Measurements from ENCODE around the gene HLCS. TPM values are rescaled to one million over a fixed set of nuclear protein-coding genes. Genes with fewer than 3 reads are reported as not detected.

HLCS gene
- total and polyA plus RNA-seq, 2 of the 8 experiments (the other 6 are each of a cell fraction or from before 2014, with no cell fraction given) = 4.7 to 12.2 TPM

DNA sequence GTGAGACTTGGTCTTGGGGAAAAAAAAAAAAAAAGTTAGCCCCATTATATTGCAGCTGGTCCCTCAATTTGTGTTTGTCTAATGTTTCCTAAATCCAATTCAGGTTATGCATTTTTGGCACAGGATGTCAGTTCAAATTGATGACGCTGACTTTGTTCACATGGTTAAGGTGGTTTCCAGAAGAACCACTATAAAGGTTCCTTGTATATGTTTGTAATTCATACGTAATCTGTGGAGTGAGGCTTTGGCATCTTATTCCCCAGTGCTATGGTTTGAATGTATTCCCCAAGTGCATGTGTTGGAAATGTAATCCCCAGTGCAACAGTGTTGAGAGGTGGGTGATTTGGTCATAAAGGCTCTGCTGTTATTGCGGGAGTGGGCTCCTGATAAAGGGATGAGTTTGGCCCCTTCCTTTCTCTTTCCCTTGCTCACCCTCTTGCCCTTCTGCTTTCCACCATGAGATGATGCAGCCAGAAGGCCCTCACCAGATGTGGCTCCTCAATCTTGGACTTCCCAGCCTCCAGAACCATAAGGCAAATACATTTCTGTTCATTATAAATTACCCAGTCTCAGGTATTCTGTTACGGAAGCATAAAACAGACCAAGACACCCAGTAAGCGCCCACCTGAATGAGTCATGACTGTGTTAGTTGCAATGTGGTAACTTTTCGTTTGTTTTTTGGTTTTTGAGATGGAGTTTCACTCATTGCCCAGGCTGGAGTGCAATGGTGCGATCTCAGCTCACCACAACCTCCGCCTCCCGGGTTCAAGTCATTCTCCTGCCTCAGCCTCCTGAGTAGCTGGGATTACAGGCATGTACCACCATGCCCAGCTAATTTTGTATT is 19.5 kb upstream of the HLCS start:
- no peak overlapping the region for H3K4me3 ChIP-seq (ENCODE audit: extremely low read depth in 1 of 4, insufficient read depth in 2 of 4, low read depth in 3 of 4, low read length in 4 of 4)
- H3K79me2 ChIP-seq (ENCODE audit: control insufficient read depth in 1 of 2, insufficient read depth in 2 of 2, low read length in 2 of 2) = no peaks in the 10 kb centered on the region
- H3K4me2 ChIP-seq (ENCODE audit: insufficient read depth in 1 of 2, low read depth in 2 of 2, low read length in 2 of 2) = no peak overlapping the region
- FAIRE-seq = no peak
- POLR2A ChIA-PET (ENCODE audit: partially characterized antibody) = no interaction called here
- no peaks in the 10 kb centered on the region for H3K79me1 ChIP-seq (ENCODE audit: low read depth, low read length)
- no peak overlapping the region for H3K23ac ChIP-seq (ENCODE audit: insufficient read length)
- no peak overlapping the region for H4K5ac ChIP-seq (ENCODE audit: insufficient read length, low read depth, low read length)
- no peak overlapping the region for H3K14ac ChIP-seq (ENCODE audit: insufficient read length)
- H3K27me3 ChIP-seq (replicated peaks in 1 of 4; ENCODE audit: control insufficient read depth in 3 of 4, extremely low read depth in 1 of 4, insufficient read depth in 3 of 4, low read length in 3 of 4) = peaks cover 0 to 2% (median under 1%) of the 10 kb centered on the region in 4 experiments; a peak in 5 of 7 replicates
- no peak overlapping the region for H2AK5ac ChIP-seq (ENCODE audit: low read depth, low read length)
- peaks cover 0 to 8% (median 3%) of the 10 kb centered on the region in 4 experiments; a peak in 5 of 7 replicates for H3K4me1 ChIP-seq (replicated peaks in 1 of 4; ENCODE audit: control insufficient read depth in 3 of 4, insufficient read depth in 4 of 4, low read length in 3 of 4)
- WGBS, 2 experiments (ENCODE audit: extremely low coverage in 1 of 2, insufficient coverage in 1 of 2, insufficient read length in 1 of 2, insufficient replicate concordance in 2 of 2, low coverage in 1 of 2, low lambda C conversion rate in 2 of 2, missing lambda C conversion rate in 1 of 2) = 96% methylated on average over 9 of the region's 9 CpGs; no CpG with 5 or more reads in 1 of the 2 experiments
- no peak overlapping the region for H2BK5ac ChIP-seq (ENCODE audit: low read depth, low read length)
- H4K20me1 ChIP-seq (replicated peaks in 1 of 2; ENCODE audit: control insufficient read depth in 1 of 2, insufficient read depth in 2 of 2, low read length in 2 of 2) = no peaks in the 10 kb centered on the region
- no peak for DNase-seq (ENCODE audit: low read depth in 1 of 2, low spot score in 2 of 2)
- no peak overlapping the region for H4K8ac ChIP-seq (ENCODE audit: extremely low read depth, insufficient read depth, low read length)
- H2BK12ac ChIP-seq (ENCODE audit: low read depth, low read length) = no peak overlapping the region
- H3K36me3 ChIP-seq (ENCODE audit: control insufficient read depth in 2 of 4, insufficient read depth in 4 of 4, low read length in 3 of 4) = no peaks in the 10 kb centered on the region
- H3K9ac ChIP-seq (replicated peaks in 1 of 4; ENCODE audit: extremely low read depth in 1 of 4, low read depth in 3 of 4, low read length in 3 of 4) = no peak overlapping the region
- no peak overlapping the region for H2BK15ac ChIP-seq (ENCODE audit: low read length)
- no peak overlapping the region for H3K56ac ChIP-seq (replicated peaks; ENCODE audit: insufficient read length, low read depth, low read length)
- no peak overlapping the region for H3K4ac ChIP-seq (replicated peaks; ENCODE audit: insufficient read length, low read depth, low read length)
- CTCF ChIA-PET (ENCODE audit: partially characterized antibody) = interaction anchor here (0.6 to 2.1 kb wide), 3 partner anchors 9 to 229 kb away, joined by 3 to 10 read pairs (median 3); no protein-coding TSS in a partner anchor
- H2BK120ac ChIP-seq (replicated peaks; ENCODE audit: low read depth, low read length) = no peak overlapping the region
- H3K23me2 ChIP-seq (ENCODE audit: low read depth, low read length) = peaks cover 8% of the 10 kb centered on the region
- no peaks in the 10 kb centered on the region for H3K9me3 ChIP-seq (ENCODE audit: insufficient read depth in 2 of 2, low read depth in 1 of 2, low read length in 1 of 2)
- no peak overlapping the region for H2AFZ ChIP-seq (ENCODE audit: low read length)
- H3K18ac ChIP-seq (ENCODE audit: extremely low read depth, low read length) = no peak overlapping the region
- H2BK20ac ChIP-seq (ENCODE audit: low read length) = no peak overlapping the region
- no peak overlapping the region for H3K27ac ChIP-seq (ENCODE audit: low read depth, low read length)
- H4K91ac ChIP-seq (replicated peaks; ENCODE audit: insufficient read length, low read length) = no peak overlapping the region
- no peak for TF ChIP-seq SIX5 (IDR thresholded peaks at IDR 0.05; ENCODE audit: low read depth, low read length)
- no peak for TF ChIP-seq CBX8 (IDR thresholded peaks at IDR 0.05; ENCODE audit: borderline replicate concordance, low read depth, low read length)
- no peak for TF ChIP-seq POLR2A (IDR thresholded peaks at IDR 0.05; ENCODE audit: control extremely low read depth in 1 of 2, low read depth in 2 of 2, low read length in 2 of 2)
- TF ChIP-seq SAP30 (IDR thresholded peaks at IDR 0.05; ENCODE audit: insufficient read depth, insufficient replicate concordance, low read length) = no peak

All from H1 (cell line).